BE2C (cell line): ENCODE data around the gene MATK. TPM values are rescaled to one million over a fixed set of nuclear protein-coding genes. Genes with fewer than 3 reads are reported as not detected.

ENCODE experiments used
- DNase-seq: peaks from one replicate; pipeline ENCODE4 v3.0.0-alpha.2; 2020
- H3K27me3 ChIP-seq: fragments of 250-450 bp; sonication (Bioruptor Pico); 2 replicates; pipeline ENCODE4 v1.5.1; 2020; ENCODE audit warnings: mild to moderate bottlenecking
- H3K36me3 ChIP-seq: fragments of 250-450 bp; sonication (Bioruptor Pico); 2 replicates; pipeline ENCODE4 v1.5.1; 2020; ENCODE audit warnings: mild to moderate bottlenecking
- H3K4me1 ChIP-seq: fragments of 250-450 bp; sonication (Bioruptor Pico); 2 replicates; pipeline ENCODE4 v1.5.1; 2020
- H3K4me3 ChIP-seq: 2 replicates; pipeline ENCODE4 v1.5.1; 2011; ENCODE audit warnings: low read depth, low read length
- H3K9me3 ChIP-seq: fragments of 250-450 bp; sonication (Bioruptor Pico); 2 replicates; pipeline ENCODE4 v1.5.1; 2020
- polyA plus RNA-seq: library from polyadenylated mRNA; unstranded; fragments of >200 nt; gene quantifications from one replicate; pipeline ENCODE4 v1.2.1, GENCODE V29; 2012; ENCODE audit warnings: low read depth, missing spikeins; ENCODE audit not compliant: insufficient read length, insufficient read depth
- TF ChIP-seq, protein P1 (sequence below): IDR thresholded peaks from 2 replicates; pipeline ENCODE4 v1.5.1; 2012; ENCODE audit warnings: mild to moderate bottlenecking, low read depth, low read length

Gene MATK
- polyA plus RNA-seq: not detected

DNA sequence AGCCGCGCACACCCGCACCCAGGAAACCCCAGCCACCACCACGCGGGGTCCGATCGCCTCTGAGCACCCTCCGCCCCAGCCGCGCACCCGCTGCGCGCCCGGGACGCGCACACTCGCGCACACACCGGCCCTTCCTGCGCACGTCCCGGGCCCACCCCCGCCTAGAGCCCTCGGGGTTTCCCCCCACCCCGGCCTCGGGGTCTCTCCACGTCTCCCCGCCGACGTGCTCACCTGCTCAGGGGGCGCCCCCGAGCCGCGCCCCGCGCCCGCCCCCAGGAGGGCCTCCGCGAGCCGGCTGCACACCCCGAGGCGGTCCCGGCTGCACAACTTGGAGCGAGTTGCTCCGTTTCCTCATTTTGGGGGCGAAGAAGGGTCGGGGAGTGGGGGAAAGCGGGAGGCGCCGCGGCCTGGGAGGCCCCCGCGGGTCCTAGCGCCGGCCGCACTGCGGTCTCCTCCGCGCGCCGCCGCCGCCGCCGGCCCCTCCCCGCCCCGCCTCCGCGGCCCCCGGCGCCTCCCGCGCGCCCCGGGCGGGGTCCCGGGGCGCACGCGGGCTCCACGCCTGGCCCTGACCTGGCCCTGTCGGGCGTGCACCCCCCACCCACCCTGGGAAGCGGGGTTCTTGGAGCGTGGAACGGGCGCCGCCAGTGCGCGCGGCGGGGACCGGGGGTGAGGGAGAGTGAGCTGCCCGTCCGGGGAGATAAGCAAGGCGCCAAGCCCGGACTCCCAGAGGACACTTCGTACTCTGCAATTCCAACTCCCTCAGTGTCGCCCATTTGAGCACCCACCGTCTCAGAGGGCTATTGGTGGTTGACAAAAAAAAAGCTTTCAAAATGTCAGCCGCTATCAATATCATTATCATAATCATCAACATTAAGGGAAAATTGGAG lies at the start of gene MATK:
Gene MATK, minus strand, starts transcription at position 444 of the 887 bp plus-strand sequence. CDS start 1,246 bp downstream, outside the sequence.
- Histone ChIP-seq H3K4me1 (no peaks in the 10 kb centered on the region), H3K9me3 (peaks cover 7% of the 10 kb centered on the region; the same call in 1 of the 2 replicates), H3K4me3 (no peak within 1 kb of the TSS), H3K27me3 (peaks cover 33% of the 10 kb centered on the region), H3K36me3 (no peaks in the 10 kb centered on the region)
- DNase-seq: no peak
- TF ChIP-seq, protein P1, sequence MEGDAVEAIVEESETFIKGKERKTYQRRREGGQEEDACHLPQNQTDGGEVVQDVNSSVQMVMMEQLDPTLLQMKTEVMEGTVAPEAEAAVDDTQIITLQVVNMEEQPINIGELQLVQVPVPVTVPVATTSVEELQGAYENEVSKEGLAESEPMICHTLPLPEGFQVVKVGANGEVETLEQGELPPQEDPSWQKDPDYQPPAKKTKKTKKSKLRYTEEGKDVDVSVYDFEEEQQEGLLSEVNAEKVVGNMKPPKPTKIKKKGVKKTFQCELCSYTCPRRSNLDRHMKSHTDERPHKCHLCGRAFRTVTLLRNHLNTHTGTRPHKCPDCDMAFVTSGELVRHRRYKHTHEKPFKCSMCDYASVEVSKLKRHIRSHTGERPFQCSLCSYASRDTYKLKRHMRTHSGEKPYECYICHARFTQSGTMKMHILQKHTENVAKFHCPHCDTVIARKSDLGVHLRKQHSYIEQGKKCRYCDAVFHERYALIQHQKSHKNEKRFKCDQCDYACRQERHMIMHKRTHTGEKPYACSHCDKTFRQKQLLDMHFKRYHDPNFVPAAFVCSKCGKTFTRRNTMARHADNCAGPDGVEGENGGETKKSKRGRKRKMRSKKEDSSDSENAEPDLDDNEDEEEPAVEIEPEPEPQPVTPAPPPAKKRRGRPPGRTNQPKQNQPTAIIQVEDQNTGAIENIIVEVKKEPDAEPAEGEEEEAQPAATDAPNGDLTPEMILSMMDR: no peak

DNA sequence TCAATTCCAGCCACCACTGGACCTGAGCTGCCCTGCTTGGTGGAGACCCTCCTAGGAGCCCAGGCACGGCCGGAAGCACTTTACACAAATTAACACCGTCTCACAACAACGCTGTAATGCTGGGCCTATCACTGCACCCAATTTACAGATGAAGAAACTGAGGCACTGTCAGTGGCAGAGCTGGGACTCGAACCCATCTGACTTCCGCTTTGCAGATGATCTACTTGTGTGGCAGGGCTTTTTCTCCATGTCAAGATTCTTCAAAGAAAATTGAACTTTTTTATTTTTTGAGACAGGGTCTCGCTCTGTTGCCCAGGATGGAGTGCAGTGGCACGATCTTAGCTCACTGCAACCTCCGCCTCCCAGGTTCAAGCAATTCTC lies 48.9 kb upstream of the MATK start:
- TF ChIP-seq, protein P1: no peak
- Histone ChIP-seq H3K4me3 (no peak overlapping the region), H3K9me3 (no peaks in the 10 kb centered on the region), H3K36me3 (no peaks in the 10 kb centered on the region), H3K27me3 (no peaks in the 10 kb centered on the region), H3K4me1 (peaks cover 10% of the 10 kb centered on the region)
- no peak for DNase-seq

DNA sequence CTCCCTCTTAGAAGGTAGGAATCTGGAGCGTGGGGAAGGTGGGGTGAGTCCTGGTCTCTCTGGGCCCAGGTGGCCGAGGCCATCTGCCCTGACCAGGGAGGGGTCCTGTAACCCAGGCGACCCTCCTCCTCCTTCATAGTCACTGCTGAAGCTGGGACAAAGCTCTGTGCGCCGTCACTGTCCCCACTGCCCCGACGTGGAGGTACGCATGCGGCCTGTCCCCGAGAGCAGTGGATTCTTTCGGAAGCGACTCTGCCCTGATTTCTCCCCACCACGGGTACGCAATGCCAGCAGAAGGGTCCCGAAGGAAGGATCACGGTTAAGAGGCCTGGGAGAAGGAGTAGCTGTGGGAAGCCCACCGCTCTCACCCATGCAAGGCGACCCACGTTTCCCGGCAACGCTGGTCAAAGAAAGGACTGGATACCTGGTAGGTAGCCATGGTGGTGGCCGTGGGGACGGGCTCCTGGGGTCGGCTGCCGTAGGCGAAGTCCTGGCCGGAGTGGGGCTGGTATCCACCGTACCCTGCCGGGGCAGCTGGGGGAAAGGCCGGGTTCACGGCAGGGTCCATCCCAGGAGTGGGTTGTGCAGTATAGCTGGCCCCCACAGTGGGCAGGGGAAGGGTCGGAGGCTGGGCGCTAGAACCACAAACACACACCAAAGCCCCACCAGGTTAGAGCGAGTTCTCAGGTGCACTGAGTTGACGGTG lies 48.3 kb upstream of the MATK start:
- TF ChIP-seq, protein P1: no peak
- H3K27me3 ChIP-seq: no peaks in the 10 kb centered on the region
- no peaks in the 10 kb centered on the region for H3K9me3 ChIP-seq
- H3K36me3 ChIP-seq: no peaks in the 10 kb centered on the region
- H3K4me1 ChIP-seq: peaks cover 10% of the 10 kb centered on the region
- no peak for DNase-seq
- H3K4me3 ChIP-seq: no peak overlapping the region

DNA sequence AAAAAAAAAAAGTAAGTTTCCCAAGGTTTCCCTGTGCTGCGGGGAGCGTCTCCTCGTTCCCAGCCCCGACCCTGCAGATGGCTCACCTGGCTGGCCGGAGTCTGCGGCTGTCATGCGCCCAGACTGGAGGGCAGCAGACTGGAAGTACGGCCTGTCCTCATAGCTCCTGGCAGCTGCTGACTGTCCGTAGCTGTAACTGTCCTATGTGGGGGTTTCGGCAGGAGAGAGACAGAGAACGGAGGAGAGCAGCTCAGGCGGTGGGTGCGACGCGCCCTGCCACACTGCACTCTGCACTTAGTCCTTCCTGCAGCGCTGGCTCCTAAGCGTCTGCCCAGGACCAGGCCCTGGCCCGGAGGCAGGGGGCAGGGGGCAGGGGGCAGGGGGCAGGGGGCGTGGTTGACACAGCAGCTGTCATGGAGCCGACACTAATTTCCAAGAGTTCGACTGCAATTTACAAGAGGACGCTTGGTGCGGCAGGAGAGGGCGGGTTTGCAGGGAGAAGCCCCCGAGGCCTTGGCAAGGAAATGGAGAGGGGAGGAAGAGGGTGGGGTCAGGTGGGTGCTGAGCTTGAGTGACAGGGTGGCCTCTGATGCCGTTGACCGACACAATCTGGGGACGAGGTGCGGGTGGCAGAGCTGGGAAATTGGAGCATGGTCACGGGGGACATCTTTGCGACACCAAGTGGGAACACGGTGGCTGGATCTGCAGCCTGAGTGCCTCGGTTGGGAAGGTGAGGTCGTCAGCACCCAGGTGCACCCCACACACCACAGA lies 47.6 kb upstream of the MATK start:
- Histone ChIP-seq H3K4me3 (no peak overlapping the region), H3K4me1 (peaks cover 10% of the 10 kb centered on the region), H3K27me3 (no peaks in the 10 kb centered on the region), H3K36me3 (no peaks in the 10 kb centered on the region), H3K9me3 (no peaks in the 10 kb centered on the region)
- TF ChIP-seq, protein P1: no peak
- DNase-seq: no peak

DNA sequence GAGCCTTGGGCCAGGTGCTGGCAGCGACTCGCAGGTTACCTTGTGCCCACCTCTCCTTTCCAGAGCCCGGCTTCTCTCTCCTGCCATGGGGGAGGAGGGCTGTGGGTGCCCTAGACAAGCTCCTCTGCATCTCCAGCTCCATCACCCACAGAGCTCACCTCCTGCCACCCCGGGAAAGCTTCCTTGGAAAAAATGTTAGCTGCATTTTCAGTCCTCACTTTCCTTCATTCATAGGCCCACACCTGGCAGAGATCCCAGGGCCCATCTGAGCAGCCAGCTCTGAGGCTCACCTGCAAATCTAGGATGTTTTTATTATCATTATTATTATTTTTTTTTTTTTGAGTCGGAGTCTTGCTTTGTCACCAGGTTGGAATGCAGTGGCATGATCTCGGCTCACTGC lies 45.8 kb upstream of the MATK start:
- Histone ChIP-seq H3K9me3 (no peaks in the 10 kb centered on the region), H3K4me1 (peaks cover 10% of the 10 kb centered on the region), H3K36me3 (no peaks in the 10 kb centered on the region), H3K4me3 (no peak overlapping the region), H3K27me3 (no peaks in the 10 kb centered on the region)
- DNase-seq: no peak
- TF ChIP-seq, protein P1: no peak
